Panc1 (cell line): Measurements from ENCODE around the gene MLLT10. TPM values are rescaled to one million over a fixed set of nuclear protein-coding genes. Genes with fewer than 3 reads are reported as not detected.

ENCODE experiments used
- ATAC-seq: fragments of 200-7000 bp; cut with Tn5 transposase; 2 replicates; pipeline ENCODE4 v1.9.1; 2020; ENCODE audit warnings: mild to moderate bottlenecking, moderate library complexity
- BruUV-seq: library from RNA; stranded (reverse); fragments of 400-500 nt; replicated peaks from 2 replicates; lab custom pipeline; 2021; lab: Mats Ljungman, UMichigan
- CTCF ChIA-PET: fragments of 300-600 bp; sonication (Branson Sonifier 250); formaldehyde crosslinking; loops from one replicate; lab custom pipeline; 2022; ENCODE audit warnings: antibody characterized with exemption; lab: Charles Lee
- POLR2A ChIA-PET: fragments of 300-600 bp; sonication (Branson Sonifier 250); formaldehyde crosslinking; loops from one replicate; lab custom pipeline; 2022; ENCODE audit warnings: antibody characterized with exemption; lab: Charles Lee
- DNase-seq: peaks from one replicate; pipeline ENCODE4 v3.0.0-alpha.2; 2010; ENCODE audit warnings: low read depth, low spot score
- H3K27ac ChIP-seq: 2 replicates; pipeline ENCODE4 v1.5.1; 2011; ENCODE audit warnings: mild to moderate bottlenecking, low read length, inconsistent platforms
- H3K27me3 ChIP-seq: fragments of 200-500 bp; sonication (Bioruptor generic); 2 replicates; pipeline ENCODE4 v1.6.0; 2014; ENCODE audit warnings: low read length, inconsistent platforms; ENCODE audit not compliant: control insufficient read depth, insufficient read depth
- H3K36me3 ChIP-seq: fragments of 200-500 bp; sonication (Bioruptor generic); 2 replicates; pipeline ENCODE4 v1.5.1; 2014; ENCODE audit warnings: inconsistent platforms, mild to moderate bottlenecking, low read length, moderate library complexity; ENCODE audit not compliant: control insufficient read depth, insufficient read depth
- H3K4me1 ChIP-seq: 2 replicates; pipeline ENCODE4 v1.5.1; 2011; ENCODE audit warnings: inconsistent platforms, mild to moderate bottlenecking, low read length, moderate library complexity; ENCODE audit not compliant: control insufficient read depth, insufficient read depth
- H3K4me3 ChIP-seq, 2 experiments: 2 replicates each; pipeline ENCODE4 v1.5.1; 2011 to 2012; ENCODE audit warnings: low read depth in 2 of 2, low read length in 2 of 2, mild to moderate bottlenecking in 2 of 2, inconsistent platforms in 1 of 2, moderate library complexity in 1 of 2
- H3K9me3 ChIP-seq: fragments of 200-500 bp; sonication (Bioruptor generic); 2 replicates; pipeline ENCODE4 v1.5.1; 2014; ENCODE audit warnings: low read depth, mild to moderate bottlenecking, inconsistent platforms, low read length, moderate library complexity; ENCODE audit not compliant: control insufficient read depth, insufficient read depth
- CTCF ChIP-seq: fragments of 450-650 bp; IDR thresholded peaks from 2 replicates; pipeline ENCODE4 v1.5.1; 2017; ENCODE audit warnings: mild to moderate bottlenecking
- POLR2AphosphoS5 ChIP-seq: IDR thresholded peaks from 2 replicates; pipeline ENCODE4 v1.6.1; 2012; ENCODE audit warnings: mild to moderate bottlenecking, low read depth, low read length, moderate library complexity
- SIN3A ChIP-seq: IDR thresholded peaks from 2 replicates; pipeline ENCODE4 v1.6.1; 2012; ENCODE audit warnings: low read depth, mild to moderate bottlenecking, low read length, moderate library complexity, borderline replicate concordance; ENCODE audit not compliant: insufficient read depth
- TCF7L2 ChIP-seq: IDR thresholded peaks from 2 replicates; pipeline ENCODE4 v1.6.1; 2011; ENCODE audit warnings: mild to moderate bottlenecking, low read depth, low read length, inconsistent platforms
- in situ Hi-C: cut with HindIII; loops from 2 replicates; pipeline ENCODE4 v1.10.0; 2016; ENCODE audit warnings: low sequenced_read_pairs, low pct_unique_long_range_greater_than_20kb
- intact Hi-C: fragments of 100-400 bp; cut with micrococcal nuclease; formaldehyde crosslinking; loops from one replicate; pipeline ENCODE4 v1.10.0; 2022; ENCODE audit not compliant: unreplicated experiment
- total RNA-seq: library from RNA; stranded (reverse); gene quantifications from one replicate; pipeline ENCODE4 v1.2.1, GENCODE V29; 2021; ENCODE audit not compliant: unreplicated experiment
- TF ChIP-seq, protein P1 (sequence below), 2 experiments: IDR thresholded peaks; 2 replicates each; pipeline ENCODE4 v1.6.1; 2011 to 2012; ENCODE audit warnings: low read depth in 2 of 2, control low read depth in 1 of 2, low read length in 1 of 2, mild to moderate bottlenecking in 1 of 2, moderate library complexity in 1 of 2; ENCODE audit not compliant: insufficient read depth in 1 of 2

Gene MLLT10
- total RNA-seq, 1 experiment from 2014 or later, result 33.4 TPM

GRCh38 chr10:21511946-21512572, 22.0 kb upstream of the MLLT10 start:
- BruUV-seq, result no TSS peak
- in situ Hi-C loops, result no loop called here

GRCh38 chr10:21512573-21513404, 21.2 kb upstream of the MLLT10 start:
- POLR2A ChIA-PET, result interaction anchor here (0.7 kb wide), 1 partner anchor 10 kb away, joined by 4 read pairs; no protein-coding TSS in a partner anchor
- H3K4me3 ChIP-seq, result peak overlapping the region; percentile 17 to 62; a peak in 3 of 4 replicates
- no peak for TF ChIP-seq POLR2AphosphoS5
- no peak for TF ChIP-seq SIN3A
- TF ChIP-seq, protein P1, sequence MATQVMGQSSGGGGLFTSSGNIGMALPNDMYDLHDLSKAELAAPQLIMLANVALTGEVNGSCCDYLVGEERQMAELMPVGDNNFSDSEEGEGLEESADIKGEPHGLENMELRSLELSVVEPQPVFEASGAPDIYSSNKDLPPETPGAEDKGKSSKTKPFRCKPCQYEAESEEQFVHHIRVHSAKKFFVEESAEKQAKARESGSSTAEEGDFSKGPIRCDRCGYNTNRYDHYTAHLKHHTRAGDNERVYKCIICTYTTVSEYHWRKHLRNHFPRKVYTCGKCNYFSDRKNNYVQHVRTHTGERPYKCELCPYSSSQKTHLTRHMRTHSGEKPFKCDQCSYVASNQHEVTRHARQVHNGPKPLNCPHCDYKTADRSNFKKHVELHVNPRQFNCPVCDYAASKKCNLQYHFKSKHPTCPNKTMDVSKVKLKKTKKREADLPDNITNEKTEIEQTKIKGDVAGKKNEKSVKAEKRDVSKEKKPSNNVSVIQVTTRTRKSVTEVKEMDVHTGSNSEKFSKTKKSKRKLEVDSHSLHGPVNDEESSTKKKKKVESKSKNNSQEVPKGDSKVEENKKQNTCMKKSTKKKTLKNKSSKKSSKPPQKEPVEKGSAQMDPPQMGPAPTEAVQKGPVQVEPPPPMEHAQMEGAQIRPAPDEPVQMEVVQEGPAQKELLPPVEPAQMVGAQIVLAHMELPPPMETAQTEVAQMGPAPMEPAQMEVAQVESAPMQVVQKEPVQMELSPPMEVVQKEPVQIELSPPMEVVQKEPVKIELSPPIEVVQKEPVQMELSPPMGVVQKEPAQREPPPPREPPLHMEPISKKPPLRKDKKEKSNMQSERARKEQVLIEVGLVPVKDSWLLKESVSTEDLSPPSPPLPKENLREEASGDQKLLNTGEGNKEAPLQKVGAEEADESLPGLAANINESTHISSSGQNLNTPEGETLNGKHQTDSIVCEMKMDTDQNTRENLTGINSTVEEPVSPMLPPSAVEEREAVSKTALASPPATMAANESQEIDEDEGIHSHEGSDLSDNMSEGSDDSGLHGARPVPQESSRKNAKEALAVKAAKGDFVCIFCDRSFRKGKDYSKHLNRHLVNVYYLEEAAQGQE (IDR thresholded peaks at IDR 0.05; ENCODE audit: insufficient read depth in 1 of 2, low read depth in 2 of 2, low read length in 1 of 2), result no peak
- TF ChIP-seq CTCF, result no peak
- no peak for TF ChIP-seq TCF7L2
- intact Hi-C loops (loop anchor here (2.0 kb wide), 1 partner anchor 20 kb away; no protein-coding TSS in a partner anchor), in situ Hi-C loops (no loop called here)
- peaks cover 34% of the 10 kb centered on the region for H3K4me1 ChIP-seq
- peak overlapping the region; percentile 95 for H3K27ac ChIP-seq
- no TSS peak for BruUV-seq
- ATAC-seq (no peak), DNase-seq (no peak)
- no peaks in the 10 kb centered on the region; the same call in 1 of the 2 replicates for H3K36me3 ChIP-seq
- H3K9me3 ChIP-seq, result no peaks in the 10 kb centered on the region
- no peaks in the 10 kb centered on the region for H3K27me3 ChIP-seq
- CTCF ChIA-PET, result no interaction called here

More at GRCh38 chr10:21511946-21512572, 22.0 kb upstream of the MLLT10 start:
- ATAC-seq, result no peak
- H3K27me3 ChIP-seq, result no peaks in the 10 kb centered on the region
- ChIA-PET POLR2A (interaction anchor here (0.7 kb wide), 1 partner anchor 11 kb away, joined by 4 read pairs; no protein-coding TSS in a partner anchor), CTCF (no interaction called here)
- intact Hi-C loops, result loop anchor here (2.0 kb wide), 1 partner anchor 21 kb away; no protein-coding TSS in a partner anchor
- peaks cover 35% of the 10 kb centered on the region for H3K4me1 ChIP-seq
- DNase-seq, result no peak
- H3K9me3 ChIP-seq, result no peaks in the 10 kb centered on the region
- no peak for TF ChIP-seq TCF7L2
- TF ChIP-seq, protein P1 (IDR thresholded peaks at IDR 0.05; ENCODE audit: insufficient read depth in 1 of 2, low read depth in 2 of 2, low read length in 1 of 2), result no peak
- no peak for TF ChIP-seq CTCF
- no peak for TF ChIP-seq POLR2AphosphoS5
- no peak for TF ChIP-seq SIN3A
- no peaks in the 10 kb centered on the region; the same call in 1 of the 2 replicates for H3K36me3 ChIP-seq
- peak overlapping the region; percentile 17 to 62; a peak in 3 of 4 replicates for H3K4me3 ChIP-seq
- peak overlapping the region; percentile 95 for H3K27ac ChIP-seq
